Measurements from ENCODE around the gene RND2. TPM values are rescaled to one million over a fixed set of nuclear protein-coding genes. Genes with fewer than 3 reads are reported as not detected.
A peak's percentile ranks its signal among the peaks of the same experiment; 100 is the strongest.

Gene RND2
- total and polyA plus RNA-seq, 2 of the 13 experiments (the other 11 are each of a cell fraction or from before 2014, with no cell fraction given): 0.05 to 0.11 TPM

DNA sequence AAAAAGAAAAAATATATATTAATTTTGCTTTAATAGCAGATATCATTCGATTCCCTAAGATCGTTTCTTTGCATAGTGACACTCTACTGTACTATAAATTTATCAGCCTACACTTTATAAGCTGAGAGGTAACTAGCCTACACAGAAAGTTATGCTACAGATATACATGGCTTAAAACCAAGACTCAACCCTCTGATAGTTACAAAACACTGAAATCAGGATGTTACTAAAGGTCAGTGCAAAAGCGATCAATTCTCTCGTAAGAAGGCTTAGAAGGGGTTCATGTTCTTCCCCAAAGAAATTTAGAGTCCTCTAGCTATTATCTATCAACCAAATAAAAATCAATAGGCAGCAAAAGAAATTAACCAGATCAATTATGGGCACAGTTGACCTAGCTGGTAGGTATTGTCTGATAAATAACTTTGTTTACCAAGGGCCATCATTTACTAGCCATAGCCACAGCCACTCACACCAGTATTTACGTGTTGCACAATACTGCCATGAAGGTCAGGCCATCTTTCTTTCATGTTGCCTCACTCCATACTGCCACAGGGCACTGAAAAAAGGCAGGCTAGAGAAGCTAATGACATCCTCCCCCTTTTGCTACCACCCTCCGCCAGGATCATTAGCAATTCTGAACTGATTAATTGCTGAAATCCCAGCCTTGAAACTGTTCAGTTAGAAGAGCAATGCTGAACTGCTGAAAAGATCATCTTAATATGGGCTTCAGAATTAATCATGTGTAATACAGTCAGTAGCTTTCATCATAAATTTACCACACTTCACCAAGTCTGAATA lies 43.7 kb downstream of the RND2 start (continued):
- TF ChIP-seq CENPT (CRISPR knock-in tag; IDR thresholded peaks at IDR 0.05; ENCODE audit: low read depth) (no peak), MIER2 (CRISPR knock-in tag; IDR thresholded peaks at IDR 0.05) (peak; percentile 85), ZNF124 (CRISPR knock-in tag; IDR thresholded peaks at IDR 0.05) (peak; percentile 74; the same call in 1 of the 2 replicates), SMC3 (IDR thresholded peaks at IDR 0.05; ENCODE audit: low read length) (peak; percentile 88), ZNF720 (CRISPR knock-in tag; IDR thresholded peaks at IDR 0.05) (no peak), ZSCAN21 (CRISPR knock-in tag; IDR thresholded peaks at IDR 0.05; ENCODE audit: borderline replicate concordance) (no peak; the same call in 1 of the 2 replicates), KDM5A (IDR thresholded peaks at IDR 0.05; ENCODE audit: borderline replicate concordance, low read length) (0 out of 2 replicates have a peak, but pooled peaks have one; percentile 33), ZNF432 (CRISPR knock-in tag; IDR thresholded peaks at IDR 0.05; ENCODE audit: borderline replicate concordance) (no peak), ZNF781 (CRISPR knock-in tag; IDR thresholded peaks at IDR 0.05; ENCODE audit: borderline replicate concordance, not compliant biosample characterization) (peak; percentile 87), ESRRA (CRISPR knock-in tag; IDR thresholded peaks at IDR 0.05; ENCODE audit: low read depth) (peak; percentile 87), ZFAT (CRISPR knock-in tag; conservative IDR thresholded peaks at IDR 0.05) (no peak)
- TF ChIP-seq, protein P1, sequence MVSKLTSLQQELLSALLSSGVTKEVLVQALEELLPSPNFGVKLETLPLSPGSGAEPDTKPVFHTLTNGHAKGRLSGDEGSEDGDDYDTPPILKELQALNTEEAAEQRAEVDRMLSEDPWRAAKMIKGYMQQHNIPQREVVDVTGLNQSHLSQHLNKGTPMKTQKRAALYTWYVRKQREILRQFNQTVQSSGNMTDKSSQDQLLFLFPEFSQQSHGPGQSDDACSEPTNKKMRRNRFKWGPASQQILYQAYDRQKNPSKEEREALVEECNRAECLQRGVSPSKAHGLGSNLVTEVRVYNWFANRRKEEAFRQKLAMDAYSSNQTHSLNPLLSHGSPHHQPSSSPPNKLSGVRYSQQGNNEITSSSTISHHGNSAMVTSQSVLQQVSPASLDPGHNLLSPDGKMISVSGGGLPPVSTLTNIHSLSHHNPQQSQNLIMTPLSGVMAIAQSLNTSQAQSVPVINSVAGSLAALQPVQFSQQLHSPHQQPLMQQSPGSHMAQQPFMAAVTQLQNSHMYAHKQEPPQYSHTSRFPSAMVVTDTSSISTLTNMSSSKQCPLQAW (CRISPR knock-in tag; IDR thresholded peaks at IDR 0.05): peak; percentile 40; the same call in 1 of the 2 replicates
- TF ChIP-seq, protein P2, sequence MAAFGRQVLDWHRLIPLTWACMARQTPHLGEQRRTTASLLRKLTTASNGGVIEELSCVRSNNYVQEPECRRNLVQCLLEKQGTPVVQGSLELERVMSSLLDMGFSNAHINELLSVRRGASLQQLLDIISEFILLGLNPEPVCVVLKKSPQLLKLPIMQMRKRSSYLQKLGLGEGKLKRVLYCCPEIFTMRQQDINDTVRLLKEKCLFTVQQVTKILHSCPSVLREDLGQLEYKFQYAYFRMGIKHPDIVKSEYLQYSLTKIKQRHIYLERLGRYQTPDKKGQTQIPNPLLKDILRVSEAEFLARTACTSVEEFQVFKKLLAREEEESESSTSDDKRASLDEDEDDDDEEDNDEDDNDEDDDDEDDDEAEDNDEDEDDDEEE (CRISPR knock-in tag; IDR thresholded peaks at IDR 0.05): no peak
- TF ChIP-seq, protein P3, sequence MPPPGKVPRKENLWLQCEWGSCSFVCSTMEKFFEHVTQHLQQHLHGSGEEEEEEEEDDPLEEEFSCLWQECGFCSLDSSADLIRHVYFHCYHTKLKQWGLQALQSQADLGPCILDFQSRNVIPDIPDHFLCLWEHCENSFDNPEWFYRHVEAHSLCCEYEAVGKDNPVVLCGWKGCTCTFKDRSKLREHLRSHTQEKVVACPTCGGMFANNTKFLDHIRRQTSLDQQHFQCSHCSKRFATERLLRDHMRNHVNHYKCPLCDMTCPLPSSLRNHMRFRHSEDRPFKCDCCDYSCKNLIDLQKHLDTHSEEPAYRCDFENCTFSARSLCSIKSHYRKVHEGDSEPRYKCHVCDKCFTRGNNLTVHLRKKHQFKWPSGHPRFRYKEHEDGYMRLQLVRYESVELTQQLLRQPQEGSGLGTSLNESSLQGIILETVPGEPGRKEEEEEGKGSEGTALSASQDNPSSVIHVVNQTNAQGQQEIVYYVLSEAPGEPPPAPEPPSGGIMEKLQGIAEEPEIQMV (CRISPR knock-in tag; IDR thresholded peaks at IDR 0.05; ENCODE audit: low read depth): no peak
- TF ChIP-seq, protein P4, sequence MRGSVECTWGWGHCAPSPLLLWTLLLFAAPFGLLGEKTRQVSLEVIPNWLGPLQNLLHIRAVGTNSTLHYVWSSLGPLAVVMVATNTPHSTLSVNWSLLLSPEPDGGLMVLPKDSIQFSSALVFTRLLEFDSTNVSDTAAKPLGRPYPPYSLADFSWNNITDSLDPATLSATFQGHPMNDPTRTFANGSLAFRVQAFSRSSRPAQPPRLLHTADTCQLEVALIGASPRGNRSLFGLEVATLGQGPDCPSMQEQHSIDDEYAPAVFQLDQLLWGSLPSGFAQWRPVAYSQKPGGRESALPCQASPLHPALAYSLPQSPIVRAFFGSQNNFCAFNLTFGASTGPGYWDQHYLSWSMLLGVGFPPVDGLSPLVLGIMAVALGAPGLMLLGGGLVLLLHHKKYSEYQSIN (CRISPR knock-in tag; IDR thresholded peaks at IDR 0.05; ENCODE audit: borderline replicate concordance): no peak
- TF ChIP-seq, protein P5, sequence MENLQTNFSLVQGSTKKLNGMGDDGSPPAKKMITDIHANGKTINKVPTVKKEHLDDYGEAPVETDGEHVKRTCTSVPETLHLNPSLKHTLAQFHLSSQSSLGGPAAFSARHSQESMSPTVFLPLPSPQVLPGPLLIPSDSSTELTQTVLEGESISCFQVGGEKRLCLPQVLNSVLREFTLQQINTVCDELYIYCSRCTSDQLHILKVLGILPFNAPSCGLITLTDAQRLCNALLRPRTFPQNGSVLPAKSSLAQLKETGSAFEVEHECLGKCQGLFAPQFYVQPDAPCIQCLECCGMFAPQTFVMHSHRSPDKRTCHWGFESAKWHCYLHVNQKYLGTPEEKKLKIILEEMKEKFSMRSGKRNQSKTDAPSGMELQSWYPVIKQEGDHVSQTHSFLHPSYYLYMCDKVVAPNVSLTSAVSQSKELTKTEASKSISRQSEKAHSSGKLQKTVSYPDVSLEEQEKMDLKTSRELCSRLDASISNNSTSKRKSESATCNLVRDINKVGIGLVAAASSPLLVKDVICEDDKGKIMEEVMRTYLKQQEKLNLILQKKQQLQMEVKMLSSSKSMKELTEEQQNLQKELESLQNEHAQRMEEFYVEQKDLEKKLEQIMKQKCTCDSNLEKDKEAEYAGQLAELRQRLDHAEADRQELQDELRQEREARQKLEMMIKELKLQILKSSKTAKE (CRISPR knock-in tag; IDR thresholded peaks at IDR 0.05; ENCODE audit: borderline replicate concordance): peak; percentile 56; the same call in 1 of the 2 replicates
- TF ChIP-seq, protein P6, sequence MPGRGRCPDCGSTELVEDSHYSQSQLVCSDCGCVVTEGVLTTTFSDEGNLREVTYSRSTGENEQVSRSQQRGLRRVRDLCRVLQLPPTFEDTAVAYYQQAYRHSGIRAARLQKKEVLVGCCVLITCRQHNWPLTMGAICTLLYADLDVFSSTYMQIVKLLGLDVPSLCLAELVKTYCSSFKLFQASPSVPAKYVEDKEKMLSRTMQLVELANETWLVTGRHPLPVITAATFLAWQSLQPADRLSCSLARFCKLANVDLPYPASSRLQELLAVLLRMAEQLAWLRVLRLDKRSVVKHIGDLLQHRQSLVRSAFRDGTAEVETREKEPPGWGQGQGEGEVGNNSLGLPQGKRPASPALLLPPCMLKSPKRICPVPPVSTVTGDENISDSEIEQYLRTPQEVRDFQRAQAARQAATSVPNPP (CRISPR knock-in tag; IDR thresholded peaks at IDR 0.05): no peak
- TF ChIP-seq, protein P7, sequence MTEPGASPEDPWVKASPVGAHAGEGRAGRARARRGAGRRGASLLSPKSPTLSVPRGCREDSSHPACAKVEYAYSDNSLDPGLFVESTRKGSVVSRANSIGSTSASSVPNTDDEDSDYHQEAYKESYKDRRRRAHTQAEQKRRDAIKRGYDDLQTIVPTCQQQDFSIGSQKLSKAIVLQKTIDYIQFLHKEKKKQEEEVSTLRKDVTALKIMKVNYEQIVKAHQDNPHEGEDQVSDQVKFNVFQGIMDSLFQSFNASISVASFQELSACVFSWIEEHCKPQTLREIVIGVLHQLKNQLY (CRISPR knock-in tag; IDR thresholded peaks at IDR 0.05): peak; percentile 79

Data from HepG2 (cell line).